Activated CD4-positive, CD25-positive, alpha-beta regulatory T cell (primary cell): Measurements from ENCODE around the gene NATD1.

Experiments
- DNase-seq, 4 experiments: peaks; one replicate each; lab custom pipeline; 2025; lab: John Stamatoyannopoulos, UW

Gene NATD1

GRCh38 chr17:21191698-21192097 lies 61.5 kb downstream of the NATD1 start:
- no peak for DNase-seq

DNA sequence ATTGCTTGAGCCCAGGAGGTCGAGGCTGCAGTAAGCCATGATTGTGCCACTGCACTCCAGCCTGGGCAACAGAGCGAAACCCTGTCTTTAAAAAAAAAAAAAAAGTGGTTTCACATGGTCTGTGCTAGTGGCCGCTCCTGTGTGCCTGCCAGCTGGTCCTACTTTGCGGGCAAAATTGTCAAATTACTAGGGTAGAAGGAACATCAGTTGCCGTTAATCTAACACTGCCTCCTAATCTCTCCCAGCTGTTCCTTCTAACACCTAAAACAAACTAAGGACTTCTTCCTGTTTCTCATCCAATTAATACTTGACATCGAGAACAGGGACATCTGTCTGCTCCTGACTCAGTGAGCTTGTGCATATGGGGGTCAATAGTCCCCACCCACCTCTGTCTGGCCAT lies 63.1 kb downstream of the NATD1 start:
- DNase-seq, result no peak

DNA sequence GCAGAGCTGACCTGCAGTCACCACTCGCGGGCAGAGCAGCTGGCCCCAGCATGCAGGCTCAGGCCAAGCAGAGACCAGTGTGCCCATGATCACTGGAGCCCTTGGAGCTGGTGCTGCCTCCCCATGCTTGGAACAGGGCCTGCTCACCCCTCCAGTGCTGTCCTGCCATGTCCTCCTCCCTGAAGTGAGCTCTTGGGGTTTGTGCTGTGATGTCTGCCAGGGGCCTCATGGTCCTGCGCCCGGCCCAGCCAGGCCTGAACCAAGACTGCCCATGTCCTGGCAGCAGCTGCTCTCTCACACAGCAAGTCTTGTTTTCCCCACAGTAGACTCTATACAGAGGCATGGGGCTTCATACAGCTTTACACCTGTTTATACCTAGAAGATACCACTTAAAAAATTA lies 63.8 kb downstream of the NATD1 start:
- DNase-seq, result no peak
